GM12878 (cell line): ENCODE data around the gene CCDC197.

Experiments
- ATF2 ChIP-seq: IDR thresholded peaks from 2 replicates; pipeline ENCODE4 v1.6.1; 2012; ENCODE audit warnings: low read length, inconsistent platforms
- CTCF ChIP-seq, 3 experiments: IDR thresholded peaks in 2 of 3; conservative IDR thresholded peaks in 1 of 3; 2 replicates each; pipeline ENCODE4 v1.5.1; 2011; ENCODE audit warnings: low read depth in 3 of 3, low read length in 3 of 3, mild to moderate bottlenecking in 3 of 3, control low read depth in 2 of 3, moderate library complexity in 2 of 3, inconsistent platforms in 1 of 3, mixed read lengths in 1 of 3; ENCODE audit not compliant: control insufficient read depth in 2 of 3, insufficient read depth in 1 of 3; ENCODE audit errors: extremely low read depth in 1 of 3

GRCh38 chr14:94029265-94029664 lies 32.2 kb downstream of the CCDC197 start:
- TF ChIP-seq CTCF (IDR thresholded peaks at IDR 0.05 in 2 of 3, conservative IDR thresholded peaks at IDR 0.05 in 1 of 3; ENCODE audit: control insufficient read depth in 2 of 3, extremely low read depth in 1 of 3, insufficient read depth in 1 of 3, low read depth in 3 of 3, low read length in 3 of 3) (no peak), ATF2 (no peak)
